ENCODE results near the gene EFCAB6. TPM values are rescaled to one million over a fixed set of nuclear protein-coding genes. Genes with fewer than 3 reads are reported as not detected.

EFCAB6 gene
- total RNA-seq, 1 donor from 2014 or later = 1.7 TPM

- intact Hi-C loops (cut with DNase I) = no loop called here
- ATAC-seq (ENCODE audit: poor library complexity) = no peak
- no peak for DNase-seq
Measured at GRCh38 chr22:43783777-43784176, 28.3 kb downstream of the EFCAB6 start.

- ATAC-seq (ENCODE audit: poor library complexity) (no peak), DNase-seq (no peak)
- intact Hi-C loops (cut with DNase I) = no loop called here
Measured at GRCh38 chr22:43782448-43782847, 29.7 kb downstream of the EFCAB6 start.

- peak; percentile 48 for ATAC-seq (ENCODE audit: poor library complexity)
- no peak for DNase-seq
- intact Hi-C loops (cut with DNase I) = no loop called here
Measured at GRCh38 chr22:43777286-43777685, 34.8 kb downstream of the EFCAB6 start.

- ATAC-seq (ENCODE audit: poor library complexity) = no peak
- DNase-seq = no peak
- intact Hi-C loops (cut with DNase I) = no loop called here
Measured at GRCh38 chr22:43776081-43776670, 35.9 kb downstream of the EFCAB6 start.

GRCh38 chr22:43774318-43774915 lies 37.7 kb downstream of the EFCAB6 start:
- no peak for ATAC-seq (ENCODE audit: poor library complexity)
- DNase-seq = no peak
- intact Hi-C loops (cut with DNase I) = no loop called here

- intact Hi-C loops (cut with DNase I) = no loop called here
- ATAC-seq (ENCODE audit: poor library complexity) = no peak
- DNase-seq = no peak
Measured at GRCh38 chr22:43772831-43773230, 39.3 kb downstream of the EFCAB6 start.

GRCh38 chr22:43755452-43755851 lies 56.7 kb downstream of the EFCAB6 start:
- no peak for DNase-seq
- no peak for ATAC-seq (ENCODE audit: poor library complexity)
- intact Hi-C loops (cut with DNase I) = no loop called here

GRCh38 chr22:43755011-43755410 lies 57.1 kb downstream of the EFCAB6 start:
- ATAC-seq (ENCODE audit: poor library complexity) = no peak
- intact Hi-C loops (cut with DNase I) = no loop called here
- no peak for DNase-seq

- DNase-seq (no peak), ATAC-seq (ENCODE audit: poor library complexity) (no peak)
- intact Hi-C loops (cut with DNase I) = no loop called here
Measured at GRCh38 chr22:43754176-43754575, 57.9 kb downstream of the EFCAB6 start.

GRCh38 chr22:43753688-43754087 lies 58.4 kb downstream of the EFCAB6 start:
- intact Hi-C loops (cut with DNase I) = no loop called here

GRCh38 chr22:43750751-43751150 lies 61.4 kb downstream of the EFCAB6 start:
- no peak for DNase-seq
- no peak for ATAC-seq (ENCODE audit: poor library complexity)
- intact Hi-C loops (cut with DNase I) = no loop called here

More at GRCh38 chr22:43753688-43754087, 58.4 kb downstream of the EFCAB6 start:
- DNase-seq = no peak
- no peak for ATAC-seq (ENCODE audit: poor library complexity)

- ATAC-seq (ENCODE audit: poor library complexity) = no peak
- no peak for DNase-seq
- intact Hi-C loops (cut with DNase I) = no loop called here
Measured at GRCh38 chr22:43749473-43749872, 62.6 kb downstream of the EFCAB6 start.

- no peak for ATAC-seq (ENCODE audit: poor library complexity)
- intact Hi-C loops (cut with DNase I) = no loop called here
Measured at GRCh38 chr22:43747877-43748276, 64.2 kb downstream of the EFCAB6 start.

GRCh38 chr22:43747058-43747457 lies 65.0 kb downstream of the EFCAB6 start:
- DNase-seq (no peak), ATAC-seq (ENCODE audit: poor library complexity) (no peak)
- intact Hi-C loops (cut with DNase I) = no loop called here

More at GRCh38 chr22:43747877-43748276, 64.2 kb downstream of the EFCAB6 start:
- DNase-seq = no peak

GRCh38 chr22:43745783-43746356 lies 66.2 kb downstream of the EFCAB6 start:
- ATAC-seq (ENCODE audit: poor library complexity) (peak; percentile 34), DNase-seq (no peak)
- intact Hi-C loops (cut with DNase I) = no loop called here

GRCh38 chr22:43745411-43745770 lies 66.7 kb downstream of the EFCAB6 start:
- intact Hi-C loops (cut with DNase I) = no loop called here
- ATAC-seq (ENCODE audit: poor library complexity) = no peak

GRCh38 chr22:43744700-43745410 lies 67.2 kb downstream of the EFCAB6 start:
- no peak for ATAC-seq (ENCODE audit: poor library complexity)
- no peak for DNase-seq
- intact Hi-C loops (cut with DNase I) = no loop called here

More at GRCh38 chr22:43745411-43745770, 66.7 kb downstream of the EFCAB6 start:
- no peak for DNase-seq

GRCh38 chr22:43743929-43744643 lies 68.0 kb downstream of the EFCAB6 start:
- DNase-seq (no peak), ATAC-seq (ENCODE audit: poor library complexity) (no peak)
- intact Hi-C loops (cut with DNase I) = no loop called here

GRCh38 chr22:43743131-43743530 lies 69.0 kb downstream of the EFCAB6 start:
- ATAC-seq (ENCODE audit: poor library complexity) (no peak), DNase-seq (no peak)
- intact Hi-C loops (cut with DNase I) = no loop called here
